IPS-18c (cell line): Measurements from ENCODE around the gene SLC25A19.
A peak's percentile ranks its signal among the peaks of the same experiment; 100 is the strongest.
"Not testable (repeated sequence)": the region's sequence is repeated elsewhere in the genome, so short reads cannot be mapped to it uniquely, and the experiment has no call there.

Experiments
- H3K4me3 ChIP-seq: 2 replicates; pipeline ENCODE4 v1.7.0; 2013; ENCODE audit warnings: low read depth, mild to moderate bottlenecking, low read length, moderate library complexity; ENCODE audit not compliant: insufficient read depth
- H3K9me3 ChIP-seq: one replicate; pipeline ENCODE4 v1.6.1; 2013; ENCODE audit warnings: mild to moderate bottlenecking, low read length, moderate library complexity; ENCODE audit not compliant: control insufficient read depth, insufficient read depth

Gene SLC25A19

GRCh38 chr17:75271955-75272847 lies 17.0 kb downstream of the SLC25A19 start:
- Histone ChIP-seq H3K4me3 (peak overlapping the region; percentile 91), H3K9me3 (no peaks in the 10 kb centered on the region)

- Histone ChIP-seq H3K4me3 (peak overlapping the region; percentile 91), H3K9me3 (no peaks in the 10 kb centered on the region)
These were observed 17.8 kb downstream of the SLC25A19 start for GRCh38 chr17:75271233-75271954.

DNA sequence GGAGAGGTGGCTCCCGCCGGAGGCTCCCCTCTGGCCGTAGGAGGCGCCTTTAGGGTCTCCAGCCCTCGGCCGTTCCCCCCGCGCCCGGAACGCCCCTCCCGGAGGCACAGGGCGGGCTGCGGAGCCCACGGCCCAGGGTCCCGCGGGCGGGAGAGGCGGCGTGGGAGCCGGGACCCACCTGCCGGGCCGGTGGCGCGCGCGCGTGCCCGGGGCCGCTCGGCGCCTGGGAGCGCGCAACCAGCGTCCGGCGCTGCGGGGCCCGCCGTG lies 18.3 kb downstream of the SLC25A19 start, which contains the start of gene MIF4GD:
TSS of gene MIF4GD (minus strand) at position 266 of the 267 bp plus-strand sequence. CDS start 1,036 bp downstream, outside the sequence.
- Histone ChIP-seq H3K9me3 (no peaks in the 10 kb centered on the region), H3K4me3 (peak within 1 kb of the TSS; percentile 92)

GRCh38 chr17:75270218-75270965 lies 18.8 kb downstream of the SLC25A19 start:
- peak overlapping the region; percentile 92 for H3K4me3 ChIP-seq
- no peaks in the 10 kb centered on the region for H3K9me3 ChIP-seq

DNA sequence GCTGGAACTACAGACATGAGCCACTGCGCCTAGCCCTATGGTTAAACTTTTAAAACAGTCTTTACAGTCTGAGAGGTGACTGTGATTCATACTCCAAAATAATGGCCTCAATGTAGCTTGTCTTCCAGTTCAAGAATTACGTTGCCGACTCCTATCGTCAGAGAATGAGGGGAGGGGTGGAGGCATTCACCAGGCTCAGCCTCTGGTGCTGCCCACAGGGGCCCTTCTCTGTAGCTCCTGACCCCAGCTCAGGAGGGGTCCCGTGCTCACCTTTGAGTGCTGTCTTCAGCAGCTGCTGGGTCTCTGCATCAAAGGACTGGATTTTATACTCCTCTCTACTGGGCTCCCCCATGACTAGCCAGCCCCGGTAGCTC lies 19.4 kb downstream of the SLC25A19 start:
- Histone ChIP-seq H3K9me3 (no peaks in the 10 kb centered on the region), H3K4me3 (peak overlapping the region; percentile 92)

DNA sequence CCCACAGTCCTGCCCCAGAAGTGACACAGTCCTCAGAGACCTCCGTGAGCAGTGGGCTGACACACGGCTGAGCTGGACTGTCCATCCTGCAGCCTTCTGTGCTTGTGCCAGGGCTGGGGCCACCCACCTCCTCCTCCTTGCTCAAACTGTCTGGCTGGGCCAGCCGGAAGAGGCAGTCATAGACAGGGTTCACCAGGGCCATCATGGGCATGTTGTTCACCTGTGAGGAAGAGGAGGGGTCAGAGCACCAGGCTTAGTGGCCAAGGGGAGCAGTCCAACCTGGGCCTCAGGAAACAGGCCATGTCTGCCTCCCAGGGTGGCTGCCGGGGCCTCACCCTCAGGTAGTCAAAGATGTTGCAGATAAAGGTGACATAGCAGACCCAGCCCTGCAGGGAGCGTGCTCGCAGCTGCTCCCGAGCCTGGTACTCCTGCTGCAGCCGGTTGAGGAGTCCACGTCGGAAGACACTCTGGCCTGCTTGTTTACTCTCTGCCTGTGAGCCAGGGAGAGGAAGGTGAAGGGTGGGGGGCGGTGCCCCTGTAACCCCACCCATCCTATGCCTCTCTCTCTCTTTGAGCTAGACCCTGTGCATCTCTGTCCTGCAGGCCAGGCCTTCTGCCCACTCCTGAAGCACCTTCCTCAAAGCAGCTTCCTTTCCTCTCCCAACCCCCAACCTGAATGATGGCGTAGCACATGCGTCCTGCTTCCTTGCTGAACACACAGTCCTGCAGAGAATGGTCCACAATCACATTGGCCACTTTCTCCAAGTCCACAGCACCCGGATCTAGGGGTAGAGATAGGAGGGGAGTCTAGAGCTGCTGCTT lies 21.6 kb downstream of the SLC25A19 start:
- H3K9me3 ChIP-seq = no peaks in the 10 kb centered on the region
- peak overlapping the region; percentile 20; the same call in 1 of the 2 replicates for H3K4me3 ChIP-seq

DNA sequence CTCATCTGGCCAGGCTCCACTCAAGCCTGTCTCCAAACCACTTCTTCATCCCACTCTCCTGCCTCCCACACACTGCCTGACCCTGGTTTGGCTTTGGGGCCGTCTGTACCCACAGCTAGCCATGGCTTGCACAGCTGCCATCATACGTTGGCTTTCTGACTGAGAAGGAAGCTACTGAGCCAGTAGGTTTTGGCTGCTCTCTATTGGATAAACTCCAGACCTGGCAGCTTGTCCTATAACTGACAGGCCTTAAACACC lies 22.2 kb downstream of the SLC25A19 start:
- Histone ChIP-seq H3K4me3 (no peak overlapping the region), H3K9me3 (no peaks in the 10 kb centered on the region)

DNA sequence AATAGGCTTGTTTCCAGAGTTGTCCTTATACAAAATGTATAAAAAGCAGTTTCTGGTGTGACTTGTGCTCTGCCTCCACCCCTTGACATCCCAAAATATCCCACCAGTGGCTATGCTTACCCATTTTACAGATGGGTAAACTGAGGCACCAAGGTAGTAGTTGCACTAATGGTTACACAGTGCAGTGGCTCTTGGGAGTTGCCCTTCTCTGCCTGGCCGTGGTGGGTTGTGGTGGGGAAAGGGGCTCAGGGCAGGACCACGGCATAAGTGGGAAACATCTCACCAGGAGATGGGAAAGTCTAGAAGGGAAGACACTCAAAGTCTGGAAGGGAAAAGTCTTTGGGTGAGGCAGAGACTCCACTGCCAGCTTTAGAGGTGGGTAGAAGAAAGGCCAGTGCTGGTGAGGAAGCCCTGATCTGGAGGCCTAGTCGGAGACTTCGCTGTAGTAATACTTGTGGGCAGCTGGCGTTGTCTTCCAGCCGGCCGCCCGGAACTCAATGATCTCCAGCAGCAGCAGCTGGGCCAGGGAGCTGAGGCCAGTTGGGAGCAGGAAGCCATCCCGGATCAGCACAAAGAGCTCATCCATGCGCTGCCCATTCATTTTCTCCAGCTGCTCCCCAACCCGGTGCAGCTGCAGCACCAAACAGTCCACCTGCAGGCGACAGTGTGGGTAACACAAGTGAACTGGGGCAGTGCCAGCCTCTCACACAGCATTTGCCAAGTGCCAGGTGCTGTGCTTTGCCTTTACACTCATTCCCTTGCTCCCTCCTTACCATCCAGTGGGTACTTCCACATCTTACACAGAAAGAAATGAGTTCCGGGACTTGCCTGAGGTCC lies 22.7 kb downstream of the SLC25A19 start:
- Histone ChIP-seq H3K4me3 (no peak overlapping the region), H3K9me3 (no peaks in the 10 kb centered on the region)

GRCh38 chr17:75265614-75266315 lies 23.5 kb downstream of the SLC25A19 start:
- Histone ChIP-seq H3K9me3 (no peaks in the 10 kb centered on the region), H3K4me3 (no peak overlapping the region)

GRCh38 chr17:75263055-75263454 lies 26.2 kb downstream of the SLC25A19 start:
- H3K4me3 ChIP-seq = no peak overlapping the region
- no peaks in the 10 kb centered on the region for H3K9me3 ChIP-seq

DNA sequence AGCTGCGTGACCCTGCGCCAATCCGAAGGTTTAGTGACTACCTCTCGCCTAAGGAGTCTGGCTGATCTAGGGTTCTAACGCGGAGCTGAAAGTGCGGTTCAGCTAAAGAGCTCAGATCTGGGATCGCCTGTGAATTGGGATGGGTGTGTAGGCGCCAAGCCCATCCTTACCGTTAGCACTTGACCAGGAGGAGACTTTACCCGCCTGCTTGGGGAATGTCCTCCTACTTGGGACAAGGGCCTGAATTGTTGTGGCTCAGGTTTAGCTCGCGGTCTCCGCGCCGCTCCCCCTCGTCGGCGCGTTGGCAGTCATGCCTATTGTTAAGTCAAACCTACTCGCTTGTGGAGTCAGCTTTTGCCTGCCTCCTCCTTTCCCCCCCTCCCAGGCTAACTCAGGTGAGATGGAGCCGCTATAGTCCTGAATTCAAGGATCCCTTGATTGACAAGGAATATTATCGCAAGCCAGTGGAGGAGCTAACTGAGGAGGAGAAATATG lies 27.1 kb downstream of the SLC25A19 start:
- peak overlapping the region; percentile 98 for H3K4me3 ChIP-seq

GRCh38 chr17:75261336-75262111 lies 27.7 kb downstream of the SLC25A19 start, which contains the start of the genes GGA3 and MRPS7:
Gene GGA3, minus strand, starts transcription at chr17:75261606. Its CDS starts 19 bp downstream, at chr17:75261587.
Gene MRPS7, plus strand, starts transcription at chr17:75261879. Its CDS starts 22 bp downstream, at chr17:75261901.
- Histone ChIP-seq H3K4me3 (peak within 1 kb of the TSS; percentile 98), H3K9me3 (no peaks in the 10 kb centered on the region)

More for the DNA sequence above, 27.1 kb downstream of the SLC25A19 start:
- no peaks in the 10 kb centered on the region for H3K9me3 ChIP-seq

GRCh38 chr17:75260641-75261335 lies 28.4 kb downstream of the SLC25A19 start:
- Histone ChIP-seq H3K4me3 (peak overlapping the region; percentile 98), H3K9me3 (no peaks in the 10 kb centered on the region)

GRCh38 chr17:75257228-75257627 lies 32.0 kb downstream of the SLC25A19 start:
- not testable (repeated sequence) for H3K9me3 ChIP-seq, H3K4me3 ChIP-seq
